Measurements from ENCODE around the gene CNEP1R1.

Gene CNEP1R1

GRCh38 chr16:50038756-50039529 lies 13.9 kb downstream of the CNEP1R1 start:
- Histone ChIP-seq H3K27ac (peak overlapping the region; percentile 92), H3K4me3 (ENCODE audit: low read depth in 1 of 2, low read length in 1 of 2) (peak overlapping the region; percentile 25 to 47), H3K9me3 (no peaks in the 10 kb centered on the region), H3K4me1 (ENCODE audit: control insufficient read depth in 1 of 2, insufficient read depth in 1 of 2, low read depth in 1 of 2, low read length in 1 of 2) (peaks cover 40 to 47% of the 10 kb centered on the region in 2 experiments), H3K27me3 (no peaks in the 10 kb centered on the region), H3K36me3 (peaks cover 27% of the 10 kb centered on the region)
- TF ChIP-seq CTCF (IDR thresholded peaks at IDR 0.05) = no peak

GRCh38 chr16:50040018-50040417 lies 15.0 kb downstream of the CNEP1R1 start:
- no peak for TF ChIP-seq CTCF (IDR thresholded peaks at IDR 0.05)
- H3K4me1 ChIP-seq (ENCODE audit: control insufficient read depth in 1 of 2, insufficient read depth in 1 of 2, low read depth in 1 of 2, low read length in 1 of 2) = peaks cover 40 to 47% of the 10 kb centered on the region in 2 experiments
- H3K4me3 ChIP-seq (ENCODE audit: low read depth in 1 of 2, low read length in 1 of 2) = peak overlapping the region in 1 of 2 experiments; percentile 47
- H3K9me3 ChIP-seq = no peaks in the 10 kb centered on the region
- H3K27me3 ChIP-seq = no peaks in the 10 kb centered on the region
- H3K36me3 ChIP-seq = peaks cover 16% of the 10 kb centered on the region
- peak overlapping the region; percentile 92 for H3K27ac ChIP-seq

- H3K27ac ChIP-seq = no peak overlapping the region
- H3K4me1 ChIP-seq (ENCODE audit: control insufficient read depth in 1 of 2, insufficient read depth in 1 of 2, low read depth in 1 of 2, low read length in 1 of 2) = peaks cover 40 to 47% of the 10 kb centered on the region in 2 experiments
- no peak for TF ChIP-seq CTCF (IDR thresholded peaks at IDR 0.05)
- H3K36me3 ChIP-seq = peaks cover 10% of the 10 kb centered on the region
- no peaks in the 10 kb centered on the region for H3K9me3 ChIP-seq
- no peak overlapping the region for H3K4me3 ChIP-seq (ENCODE audit: low read depth in 1 of 2, low read length in 1 of 2)
- H3K27me3 ChIP-seq = no peaks in the 10 kb centered on the region
Measured at GRCh38 chr16:50040710-50041109, 15.7 kb downstream of the CNEP1R1 start.

- no peak overlapping the region for H3K4me3 ChIP-seq (ENCODE audit: low read depth in 1 of 2, low read length in 1 of 2)
- no peaks in the 10 kb centered on the region for H3K36me3 ChIP-seq
- no peaks in the 10 kb centered on the region for H3K9me3 ChIP-seq
- no peaks in the 10 kb centered on the region for H3K27me3 ChIP-seq
- H3K27ac ChIP-seq = no peak overlapping the region
- no peak for TF ChIP-seq CTCF (IDR thresholded peaks at IDR 0.05)
- H3K4me1 ChIP-seq (ENCODE audit: control insufficient read depth in 1 of 2, insufficient read depth in 1 of 2, low read depth in 1 of 2, low read length in 1 of 2) = peaks cover 21 to 31% of the 10 kb centered on the region in 2 experiments
Measured at GRCh38 chr16:50043358-50043757, 18.3 kb downstream of the CNEP1R1 start.

- Histone ChIP-seq H3K9me3 (no peaks in the 10 kb centered on the region), H3K36me3 (no peaks in the 10 kb centered on the region), H3K27ac (no peak overlapping the region), H3K4me1 (ENCODE audit: control insufficient read depth in 1 of 2, insufficient read depth in 1 of 2, low read depth in 1 of 2, low read length in 1 of 2) (peaks cover under 1 to 10% of the 10 kb centered on the region in 2 experiments), H3K27me3 (no peaks in the 10 kb centered on the region), H3K4me3 (ENCODE audit: low read depth in 1 of 2, low read length in 1 of 2) (no peak overlapping the region)
- TF ChIP-seq CTCF (IDR thresholded peaks at IDR 0.05) = no peak
Measured at GRCh38 chr16:50045412-50045811, 20.4 kb downstream of the CNEP1R1 start.

All from neutrophil (primary cell).